Lower leg skin (tissue), 4 donors: ENCODE results near the gene TCEAL7. TPM values are rescaled to one million over a fixed set of nuclear protein-coding genes. Genes with fewer than 3 reads are reported as not detected.
"Not testable (repeated sequence)": the region's sequence is repeated elsewhere in the genome, so short reads cannot be mapped to it uniquely, and the experiment has no call there.

ENCODE experiments used
- DNase-seq, 2 donors: peaks; one replicate each; pipeline ENCODE4 v3.0.0-alpha.2; 2019; ENCODE audit warnings: low spot score in 2 of 2
- H3K4me3 ChIP-seq: fragments of 200-600 bp; sonication (generic); 2 replicates; pipeline ENCODE4 v1.5.1; 2017; ENCODE audit warnings: mild to moderate bottlenecking, low read depth; ENCODE audit not compliant: poor library complexity, severe bottlenecking
- POLR2A ChIP-seq, 2 donors: fragments of 450-650 bp; IDR thresholded peaks; one replicate each; pipeline ENCODE4 v1.6.1; 2016 to 2017; ENCODE audit warnings: antibody characterized with exemption in 2 of 2, mild to moderate bottlenecking in 1 of 2, moderate library complexity in 1 of 2
- WGBS, 2 donors: methylation state at CpG; one replicate each; pipeline ENCODE4 v1.1.5; 2018; 5-methylcytosine and 5-hydroxymethylcytosine counted together
- intact Hi-C: fragments of 100-400 bp; cut with DNase I; formaldehyde crosslinking; loops from one replicate; pipeline ENCODE4 v1.15.0; 2023; ENCODE audit warnings: low total_unique reads
- total RNA-seq, 4 donors: library from RNA; depleted of rRNA; stranded (reverse); fragments of >200 nt; gene quantifications; one replicate each; pipeline ENCODE4 v1.1.0, GENCODE V29; 2016
- TF ChIP-seq, protein P1 (sequence below), 3 donors: fragments of 450-650 bp; IDR thresholded peaks; one replicate each; pipeline ENCODE4 v1.5.1; 2016; ENCODE audit warnings: antibody characterized with exemption in 3 of 3, mild to moderate bottlenecking in 3 of 3, moderate library complexity in 2 of 3

Gene TCEAL7
- total RNA-seq, 4 donors from 2014 or later, result 1.8 to 4.0 (median 2.4) TPM; not detected in 1

DNA sequence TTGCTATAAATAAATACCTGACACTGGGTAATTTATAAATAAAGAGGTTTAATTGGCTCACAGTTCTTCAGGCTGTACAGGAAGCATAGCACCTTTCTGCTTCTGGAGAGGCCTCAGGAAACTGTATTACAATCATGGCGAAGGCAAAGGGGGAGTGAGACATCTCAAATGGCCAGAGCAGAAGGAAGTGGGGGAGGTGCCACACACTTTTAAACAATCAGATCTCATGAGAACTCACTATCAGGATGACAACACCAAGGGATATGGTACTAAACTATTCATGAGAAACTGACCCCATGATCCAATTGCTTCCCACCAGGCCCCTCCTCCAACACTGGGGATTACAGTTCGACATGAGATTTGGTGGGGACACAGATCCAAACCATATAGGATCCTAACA is 14.6 kb downstream of the TCEAL7 start:
- TF ChIP-seq, protein P1, sequence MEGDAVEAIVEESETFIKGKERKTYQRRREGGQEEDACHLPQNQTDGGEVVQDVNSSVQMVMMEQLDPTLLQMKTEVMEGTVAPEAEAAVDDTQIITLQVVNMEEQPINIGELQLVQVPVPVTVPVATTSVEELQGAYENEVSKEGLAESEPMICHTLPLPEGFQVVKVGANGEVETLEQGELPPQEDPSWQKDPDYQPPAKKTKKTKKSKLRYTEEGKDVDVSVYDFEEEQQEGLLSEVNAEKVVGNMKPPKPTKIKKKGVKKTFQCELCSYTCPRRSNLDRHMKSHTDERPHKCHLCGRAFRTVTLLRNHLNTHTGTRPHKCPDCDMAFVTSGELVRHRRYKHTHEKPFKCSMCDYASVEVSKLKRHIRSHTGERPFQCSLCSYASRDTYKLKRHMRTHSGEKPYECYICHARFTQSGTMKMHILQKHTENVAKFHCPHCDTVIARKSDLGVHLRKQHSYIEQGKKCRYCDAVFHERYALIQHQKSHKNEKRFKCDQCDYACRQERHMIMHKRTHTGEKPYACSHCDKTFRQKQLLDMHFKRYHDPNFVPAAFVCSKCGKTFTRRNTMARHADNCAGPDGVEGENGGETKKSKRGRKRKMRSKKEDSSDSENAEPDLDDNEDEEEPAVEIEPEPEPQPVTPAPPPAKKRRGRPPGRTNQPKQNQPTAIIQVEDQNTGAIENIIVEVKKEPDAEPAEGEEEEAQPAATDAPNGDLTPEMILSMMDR (IDR thresholded peaks at IDR 0.05), result no peak
- TF ChIP-seq POLR2A (IDR thresholded peaks at IDR 0.05), result no peak
- intact Hi-C loops, result no loop called here
- 68 to 78% methylated on average over 2 of the region's 2 CpGs for WGBS, 2 donors
- H3K4me3 ChIP-seq, result no peak overlapping the region
- DNase-seq, result no peak

DNA sequence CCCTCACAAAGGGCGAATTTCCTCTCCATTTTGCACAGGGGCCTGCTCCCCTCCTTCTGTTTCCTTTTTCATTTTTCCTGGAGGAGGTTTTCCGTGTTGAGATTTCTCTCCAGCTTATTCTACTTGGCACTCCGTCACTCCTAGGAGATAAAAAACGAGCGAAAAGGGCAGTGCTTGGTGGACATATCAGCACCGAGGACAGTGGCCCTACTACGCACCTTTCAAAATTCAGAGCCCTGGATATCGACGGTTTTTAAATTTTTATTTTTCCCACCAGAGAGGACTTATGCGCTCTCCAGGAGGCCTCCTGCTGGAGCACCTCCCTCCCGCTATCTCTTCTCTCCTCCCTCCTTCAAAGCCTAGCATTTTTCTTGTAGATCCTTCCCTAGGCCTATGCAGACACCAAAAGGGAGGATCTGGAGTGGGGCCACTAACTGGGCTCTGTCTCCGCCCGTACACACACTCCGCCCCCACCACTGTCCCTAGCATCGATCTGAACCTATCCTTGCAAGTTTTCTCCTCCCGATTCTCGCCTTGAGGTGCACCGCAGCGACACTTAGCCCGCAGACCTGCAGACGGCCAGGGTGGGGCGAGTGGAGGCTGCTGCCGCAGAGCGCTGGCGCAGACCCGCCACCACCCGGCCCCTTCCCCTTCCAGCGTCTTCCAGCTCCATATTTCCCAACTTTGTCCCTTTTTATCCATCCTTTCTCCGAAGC is 17.8 kb downstream of the TCEAL7 start:
- intact Hi-C loops, result no loop called here

DNA sequence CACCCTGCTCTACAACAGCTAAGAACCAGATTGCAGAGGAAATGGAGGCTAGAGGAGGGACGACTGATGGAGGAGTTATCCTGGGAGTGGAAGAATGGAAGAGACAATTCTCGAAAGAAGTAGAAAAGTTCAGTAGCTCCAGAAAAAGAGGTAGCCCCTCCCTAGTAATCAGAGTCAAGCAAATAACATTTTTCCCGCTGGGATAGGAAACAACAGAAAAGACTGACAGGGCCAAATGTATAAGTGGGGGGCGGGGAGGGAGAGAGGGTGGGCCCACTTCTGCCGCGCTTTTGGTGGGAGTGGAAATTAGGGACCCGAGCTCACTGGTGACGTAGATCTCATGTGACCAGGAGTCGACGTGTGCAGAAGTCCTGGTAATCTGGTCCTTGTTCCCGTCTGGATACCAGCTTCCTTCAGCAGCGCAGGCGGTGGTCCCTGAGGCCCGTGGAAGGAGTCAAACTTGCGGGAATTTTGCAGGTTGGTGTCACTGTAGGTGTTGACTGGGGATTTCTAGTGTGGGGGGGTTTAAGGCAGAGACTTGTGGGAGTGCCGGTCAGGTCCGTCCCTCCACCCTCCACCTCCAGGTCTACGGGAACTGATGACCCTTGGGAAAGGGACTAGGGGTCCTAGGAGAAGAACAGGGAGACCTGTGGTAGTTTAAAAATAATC is 26.2 kb downstream of the TCEAL7 start, which contains the start of gene TCEAL9:
TSS of gene TCEAL9 (plus strand) at position 377 of the 669 bp plus-strand sequence. CDS start 1,179 bp downstream, outside the sequence.
- peak in 1 of 2 donors; percentile 34 for DNase-seq
- TF ChIP-seq POLR2A (IDR thresholded peaks at IDR 0.05), result no peak
- TF ChIP-seq, protein P1 (IDR thresholded peaks at IDR 0.05), result no peak
- 1 to 26% methylated on average over 17 to 18 of the region's 18 CpGs for WGBS, 2 donors
- H3K4me3 ChIP-seq, result peak within 1 kb of the TSS; percentile 53
- intact Hi-C loops, result no loop called here

More for the DNA sequence above, 17.8 kb downstream of the TCEAL7 start:
- no peak for TF ChIP-seq POLR2A (IDR thresholded peaks at IDR 0.05)
- TF ChIP-seq, protein P1 (IDR thresholded peaks at IDR 0.05), result no peak
- DNase-seq, result no peak
- WGBS, 2 donors, result 60 to 70% methylated on average over 25 to 29 of the region's 29 CpGs
- H3K4me3 ChIP-seq, result no peak overlapping the region

DNA sequence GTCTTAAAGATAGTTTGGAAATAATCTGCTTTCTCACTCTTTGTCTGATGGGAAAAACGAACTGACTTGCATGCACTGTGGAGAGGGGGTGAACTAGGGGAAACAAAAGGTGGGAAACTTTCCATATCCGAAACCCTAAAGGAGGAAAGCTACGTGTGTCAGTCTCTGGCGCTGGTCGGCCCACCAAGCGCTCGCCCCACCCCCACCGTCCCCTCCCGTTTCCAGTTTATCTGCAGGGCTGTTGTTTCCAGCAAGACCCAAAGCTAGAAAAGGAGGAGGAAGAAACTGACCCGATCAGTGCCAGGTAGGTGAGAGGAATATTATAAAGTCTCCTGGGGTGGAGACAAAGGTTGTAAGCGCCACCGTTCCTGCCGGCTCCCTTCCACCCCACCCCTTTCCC is 26.8 kb downstream of the TCEAL7 start:
- WGBS, 2 donors, result 0 to 27% methylated on average over 13 of the region's 13 CpGs
- intact Hi-C loops, result no loop called here
- TF ChIP-seq, protein P1 (IDR thresholded peaks at IDR 0.05), result no peak
- TF ChIP-seq POLR2A (IDR thresholded peaks at IDR 0.05), result no peak
- H3K4me3 ChIP-seq, result peak overlapping the region; percentile 53
- DNase-seq, result no peak

DNA sequence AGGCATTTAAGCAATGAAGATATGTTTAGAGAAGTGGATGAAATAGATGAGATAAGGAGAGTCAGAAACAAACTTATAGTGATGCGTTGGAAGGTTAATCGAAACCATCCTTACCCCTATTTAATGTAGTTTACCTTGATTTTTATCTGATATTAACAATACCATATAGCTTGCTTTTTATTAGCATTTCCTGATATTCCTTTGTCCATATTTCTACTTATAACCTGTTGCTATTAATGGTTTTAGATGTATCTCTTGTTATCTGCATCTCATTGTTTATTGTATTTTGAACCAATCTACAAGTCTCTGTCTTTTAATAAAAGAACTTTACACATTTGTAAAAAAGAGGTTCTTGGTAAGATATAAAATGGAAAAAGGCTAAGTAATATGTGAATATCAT is 27.8 kb downstream of the TCEAL7 start:
- intact Hi-C loops, result no loop called here
- H3K4me3 ChIP-seq, result no peak overlapping the region
- no peak for DNase-seq
- 81 to 93% methylated on average over 2 of the region's 2 CpGs for WGBS, 2 donors
- no peak for TF ChIP-seq POLR2A (IDR thresholded peaks at IDR 0.05)
- TF ChIP-seq, protein P1 (IDR thresholded peaks at IDR 0.05), result no peak

DNA sequence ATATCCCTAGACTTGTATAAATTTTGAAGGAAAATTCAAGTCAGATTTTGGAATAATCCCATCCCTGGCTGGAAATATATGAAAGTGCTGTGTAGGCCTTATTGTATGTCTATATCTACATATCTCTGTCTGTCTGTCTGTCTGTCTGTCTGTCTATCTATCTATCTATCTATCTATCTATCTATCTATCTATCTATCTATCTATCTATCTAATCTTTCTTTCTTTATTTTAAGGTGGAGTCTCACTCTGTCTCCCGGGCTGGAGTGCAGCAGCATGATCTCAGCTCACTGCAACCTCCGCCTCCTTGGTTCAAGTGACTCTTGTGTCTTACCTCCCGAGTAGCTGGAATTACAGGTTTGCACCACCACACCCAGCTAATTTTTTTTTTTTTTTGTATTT is 29.6 kb downstream of the TCEAL7 start:
- DNase-seq, H3K4me3 ChIP-seq, intact Hi-C loops: not testable (repeated sequence)
- WGBS, 2 donors, result 80 to 87% methylated on average over 3 of the region's 3 CpGs
